ENCODE results near the gene INPP5D.

- TF ChIP-seq POLR2A (IDR thresholded peaks at IDR 0.05) = no peak
- no peak for TF ChIP-seq CTCF (IDR thresholded peaks at IDR 0.05)
- TF ChIP-seq POLR2AphosphoS5 (IDR thresholded peaks at IDR 0.05; ENCODE audit: insufficient read depth in 1 of 2, low read depth in 1 of 2) = no peak
These were observed 2.3 kb downstream of the INPP5D start for GRCh38 chr2:233062451-233062850.
